Chondrocyte (in vitro differentiated cells): ENCODE data around the gene C2CD4D. TPM values are rescaled to one million over a fixed set of nuclear protein-coding genes. Genes with fewer than 3 reads are reported as not detected.

ENCODE experiments used
- DNase-seq: peaks from one replicate; pipeline ENCODE4 v3.0.0; 2021; ENCODE audit warnings: mixed read lengths, low spot score
- H3K27ac Mint-ChIP-seq: one replicate; pipeline ENCODE4 v1.8.0; 2021; ENCODE audit warnings: mild to moderate bottlenecking, moderate library complexity, mixed read lengths; ENCODE audit not compliant: unreplicated experiment
- H3K27me3 Mint-ChIP-seq: 2 replicates; pipeline ENCODE4 v1.8.0; 2021; ENCODE audit warnings: low read depth, mixed read lengths
- H3K36me3 Mint-ChIP-seq: 2 replicates; pipeline ENCODE4 v1.8.0; 2021; ENCODE audit warnings: low read depth, mixed read lengths
- H3K4me1 Mint-ChIP-seq: 2 replicates; pipeline ENCODE4 v1.8.0; 2021; ENCODE audit warnings: low read depth, mild to moderate bottlenecking, mixed read lengths
- H3K4me3 Mint-ChIP-seq: one replicate; pipeline ENCODE4 v1.8.0; 2021; ENCODE audit warnings: mild to moderate bottlenecking, moderate library complexity, mixed read lengths; ENCODE audit not compliant: unreplicated experiment
- H3K9me3 Mint-ChIP-seq: 2 replicates; pipeline ENCODE4 v1.8.0; 2021; ENCODE audit warnings: low read depth, mixed read lengths
- total RNA-seq: library from RNA; stranded (reverse); gene quantifications from 3 replicates; pipeline ENCODE4 v1.2.1, GENCODE V29; 2021
- TF ChIP-seq, protein P1 (sequence below): fragments of 200-600 bp; sonication (generic); IDR thresholded peaks from 2 replicates; pipeline ENCODE4 v1.5.0; 2021; ENCODE audit warnings: antibody characterized with exemption, mild to moderate bottlenecking, moderate library complexity

Gene C2CD4D
- total RNA-seq, 1 donor from 2014 or later, result not detected

DNA sequence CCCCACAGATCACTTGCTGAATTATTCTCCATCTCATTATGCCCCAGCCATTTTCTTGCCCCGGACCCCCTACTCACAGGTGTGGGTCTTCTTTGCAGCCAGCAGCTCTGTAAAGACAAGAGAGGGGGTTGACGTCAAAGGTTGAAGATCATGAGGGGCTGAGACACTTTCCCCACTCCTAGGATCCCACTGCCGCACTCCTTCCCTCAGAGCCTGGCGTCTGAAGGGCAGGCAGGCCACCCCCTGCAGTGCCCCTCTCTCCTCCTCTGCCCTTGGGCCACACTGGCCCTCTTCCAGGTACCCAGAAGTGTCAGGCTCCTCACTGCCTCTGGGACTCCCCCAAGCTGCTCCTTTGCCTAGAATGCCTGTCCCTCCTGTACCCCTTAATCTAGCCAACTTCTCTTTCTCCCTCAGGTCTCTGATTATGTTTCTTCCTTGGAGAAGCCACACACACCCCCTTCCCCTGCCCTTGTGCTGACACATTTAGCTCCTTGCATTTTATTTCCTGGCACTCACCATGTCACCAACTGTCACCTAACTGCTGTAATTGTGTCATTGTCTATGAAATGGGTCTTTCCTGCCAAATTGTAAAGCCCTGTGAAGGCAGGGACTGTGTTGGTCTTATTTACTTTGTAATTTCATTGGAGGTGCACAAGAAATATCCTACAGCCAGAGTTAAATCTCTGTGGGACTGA is 10.1 kb downstream of the C2CD4D start:
- no peaks in the 10 kb centered on the region for H3K9me3 Mint-ChIP-seq
- no peak overlapping the region for H3K27ac Mint-ChIP-seq
- peaks cover 10% of the 10 kb centered on the region for H3K4me1 Mint-ChIP-seq
- H3K27me3 Mint-ChIP-seq, result peaks cover 10% of the 10 kb centered on the region
- TF ChIP-seq, protein P1, sequence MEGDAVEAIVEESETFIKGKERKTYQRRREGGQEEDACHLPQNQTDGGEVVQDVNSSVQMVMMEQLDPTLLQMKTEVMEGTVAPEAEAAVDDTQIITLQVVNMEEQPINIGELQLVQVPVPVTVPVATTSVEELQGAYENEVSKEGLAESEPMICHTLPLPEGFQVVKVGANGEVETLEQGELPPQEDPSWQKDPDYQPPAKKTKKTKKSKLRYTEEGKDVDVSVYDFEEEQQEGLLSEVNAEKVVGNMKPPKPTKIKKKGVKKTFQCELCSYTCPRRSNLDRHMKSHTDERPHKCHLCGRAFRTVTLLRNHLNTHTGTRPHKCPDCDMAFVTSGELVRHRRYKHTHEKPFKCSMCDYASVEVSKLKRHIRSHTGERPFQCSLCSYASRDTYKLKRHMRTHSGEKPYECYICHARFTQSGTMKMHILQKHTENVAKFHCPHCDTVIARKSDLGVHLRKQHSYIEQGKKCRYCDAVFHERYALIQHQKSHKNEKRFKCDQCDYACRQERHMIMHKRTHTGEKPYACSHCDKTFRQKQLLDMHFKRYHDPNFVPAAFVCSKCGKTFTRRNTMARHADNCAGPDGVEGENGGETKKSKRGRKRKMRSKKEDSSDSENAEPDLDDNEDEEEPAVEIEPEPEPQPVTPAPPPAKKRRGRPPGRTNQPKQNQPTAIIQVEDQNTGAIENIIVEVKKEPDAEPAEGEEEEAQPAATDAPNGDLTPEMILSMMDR, result no peak
- no peak overlapping the region for H3K4me3 Mint-ChIP-seq
- no peak for DNase-seq
- no peaks in the 10 kb centered on the region for H3K36me3 Mint-ChIP-seq

DNA sequence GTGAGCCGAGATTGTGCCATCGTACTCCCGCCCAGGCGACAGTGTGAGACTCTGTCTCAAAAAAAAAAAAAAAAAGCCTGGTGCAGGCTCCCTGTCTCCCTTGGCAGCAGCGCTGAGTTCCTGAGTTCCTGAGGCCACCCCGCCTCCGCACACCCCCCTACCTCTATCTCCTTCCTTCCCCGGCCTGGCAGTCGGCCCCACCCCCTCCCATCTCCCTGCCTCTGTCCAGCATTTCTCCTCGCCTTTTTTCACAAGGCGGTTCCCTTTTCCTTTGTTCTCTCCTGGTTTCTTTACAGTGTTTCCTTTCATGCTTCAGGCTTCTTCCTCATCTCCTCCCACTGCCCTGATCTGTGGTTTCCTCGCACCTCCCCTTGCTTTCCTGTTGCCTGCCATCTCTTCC is 10.7 kb downstream of the C2CD4D start:
- H3K36me3 Mint-ChIP-seq, result no peaks in the 10 kb centered on the region
- H3K27ac Mint-ChIP-seq, result no peak overlapping the region
- TF ChIP-seq, protein P1, result no peak
- peaks cover 10% of the 10 kb centered on the region for H3K4me1 Mint-ChIP-seq
- no peaks in the 10 kb centered on the region for H3K9me3 Mint-ChIP-seq
- H3K4me3 Mint-ChIP-seq, result no peak overlapping the region
- H3K27me3 Mint-ChIP-seq, result peaks cover 10% of the 10 kb centered on the region
- DNase-seq, result no peak

DNA sequence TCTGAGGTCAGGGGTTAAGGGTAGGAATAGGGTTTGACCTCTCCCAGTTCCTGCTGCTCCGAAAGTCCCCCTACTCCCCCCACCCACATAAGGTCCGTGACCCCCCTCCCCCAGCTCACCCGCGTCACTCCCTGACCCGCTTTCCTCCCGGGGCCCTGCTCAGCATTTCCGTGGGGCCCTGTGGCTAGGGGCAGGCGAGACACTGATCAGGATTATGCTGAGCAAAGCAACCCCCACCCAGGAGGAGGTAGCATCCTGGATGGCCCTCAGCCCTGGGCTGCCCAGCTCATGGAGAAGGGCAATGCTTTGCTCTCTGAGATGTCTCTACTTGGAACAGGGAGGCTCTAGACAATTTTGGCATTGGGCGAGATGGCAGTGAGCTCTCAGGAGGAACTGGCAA is 11.8 kb downstream of the C2CD4D start:
- Mint-ChIP-seq H3K27ac (no peak overlapping the region), H3K9me3 (no peaks in the 10 kb centered on the region), H3K4me3 (no peak overlapping the region), H3K4me1 (peaks cover 10% of the 10 kb centered on the region), H3K27me3 (peaks cover 12% of the 10 kb centered on the region), H3K36me3 (no peaks in the 10 kb centered on the region)
- TF ChIP-seq, protein P1, result no peak
- no peak for DNase-seq

DNA sequence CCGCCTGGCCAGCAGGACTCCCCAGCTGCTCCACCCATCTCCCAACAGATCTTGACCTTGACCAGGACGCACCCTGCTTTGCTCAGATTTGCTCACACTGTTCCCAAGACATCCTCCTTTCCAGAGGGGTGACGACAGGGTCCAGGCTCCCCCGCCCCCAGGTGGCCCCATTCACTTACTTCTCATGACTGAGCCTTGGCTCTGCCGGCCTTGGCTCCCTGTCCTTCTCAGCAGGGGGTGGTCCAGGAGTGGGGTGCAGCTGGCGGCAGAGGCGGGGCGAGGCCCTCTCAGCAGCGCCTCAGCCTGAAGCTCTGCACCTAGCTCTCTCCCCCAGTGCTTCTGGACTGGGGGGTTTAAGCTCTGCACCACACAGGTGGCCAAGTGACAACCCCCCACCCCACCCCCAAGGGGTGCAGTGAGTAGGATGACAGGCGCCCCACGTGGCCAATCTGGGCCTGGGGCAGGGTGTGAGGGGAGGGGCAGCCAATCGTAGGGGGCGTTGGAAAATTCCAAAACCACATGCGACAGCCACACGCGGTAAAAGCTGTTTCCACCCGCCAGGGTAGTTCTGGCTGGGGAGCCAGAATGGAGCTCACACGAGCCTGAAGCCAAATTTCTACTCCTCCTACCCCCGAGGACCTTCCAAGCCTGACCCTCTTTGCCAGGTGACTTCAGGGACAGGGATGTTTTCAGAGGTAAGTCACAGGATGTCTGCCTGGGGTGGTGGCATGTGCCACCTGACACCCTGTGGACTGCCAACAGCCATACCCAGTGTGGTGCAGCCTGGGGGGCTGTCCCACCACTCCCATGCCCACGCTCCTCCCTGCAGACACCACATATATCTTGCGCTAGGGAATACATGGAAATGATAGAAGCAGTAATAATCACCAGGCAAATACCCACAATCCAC is 13.6 kb downstream of the C2CD4D start:
- no peak for DNase-seq

DNA sequence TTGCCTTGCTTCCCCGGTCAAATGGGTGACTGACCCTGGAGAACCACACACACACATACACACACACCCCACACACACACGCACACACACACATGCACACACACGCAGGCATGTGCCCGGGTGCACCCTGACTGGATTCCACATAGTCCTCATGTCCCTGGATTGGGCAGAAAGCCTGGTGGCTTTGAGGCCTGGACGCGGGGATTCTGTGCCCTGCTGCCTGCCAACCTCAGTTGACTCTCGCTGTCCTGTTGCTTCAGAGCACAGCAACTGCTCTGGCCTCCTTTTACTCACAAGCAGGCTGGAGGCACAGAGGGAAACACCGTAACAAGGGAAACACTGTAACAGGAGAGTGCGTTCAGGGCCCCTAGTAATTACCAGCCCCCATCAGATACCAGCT is 14.4 kb downstream of the C2CD4D start:
- H3K4me3 Mint-ChIP-seq, result no peak overlapping the region
- DNase-seq, result no peak
- no peak overlapping the region for H3K27ac Mint-ChIP-seq
- H3K36me3 Mint-ChIP-seq, result no peaks in the 10 kb centered on the region
- H3K4me1 Mint-ChIP-seq, result peaks cover 10% of the 10 kb centered on the region
- H3K9me3 Mint-ChIP-seq, result no peaks in the 10 kb centered on the region
- peaks cover 11% of the 10 kb centered on the region for H3K27me3 Mint-ChIP-seq
- TF ChIP-seq, protein P1, result no peak

More for the DNA sequence above, 13.6 kb downstream of the C2CD4D start:
- TF ChIP-seq, protein P1, result no peak
- no peaks in the 10 kb centered on the region for H3K36me3 Mint-ChIP-seq
- peaks cover 10% of the 10 kb centered on the region for H3K4me1 Mint-ChIP-seq
- no peak overlapping the region for H3K4me3 Mint-ChIP-seq
- peaks cover 11% of the 10 kb centered on the region for H3K27me3 Mint-ChIP-seq
- H3K27ac Mint-ChIP-seq, result no peak overlapping the region
- no peaks in the 10 kb centered on the region for H3K9me3 Mint-ChIP-seq
